Hypothalamus (tissue), 51 donors: ENCODE data around the gene POLE3.
"Not testable (repeated sequence)": the region's sequence is repeated elsewhere in the genome, so short reads cannot be mapped to it uniquely, and the experiment has no call there.

Experiments
- DNase-seq, 51 donors: peaks; one replicate each; lab custom pipeline; 2025; lab: John Stamatoyannopoulos, UW

The POLE3 gene

DNA sequence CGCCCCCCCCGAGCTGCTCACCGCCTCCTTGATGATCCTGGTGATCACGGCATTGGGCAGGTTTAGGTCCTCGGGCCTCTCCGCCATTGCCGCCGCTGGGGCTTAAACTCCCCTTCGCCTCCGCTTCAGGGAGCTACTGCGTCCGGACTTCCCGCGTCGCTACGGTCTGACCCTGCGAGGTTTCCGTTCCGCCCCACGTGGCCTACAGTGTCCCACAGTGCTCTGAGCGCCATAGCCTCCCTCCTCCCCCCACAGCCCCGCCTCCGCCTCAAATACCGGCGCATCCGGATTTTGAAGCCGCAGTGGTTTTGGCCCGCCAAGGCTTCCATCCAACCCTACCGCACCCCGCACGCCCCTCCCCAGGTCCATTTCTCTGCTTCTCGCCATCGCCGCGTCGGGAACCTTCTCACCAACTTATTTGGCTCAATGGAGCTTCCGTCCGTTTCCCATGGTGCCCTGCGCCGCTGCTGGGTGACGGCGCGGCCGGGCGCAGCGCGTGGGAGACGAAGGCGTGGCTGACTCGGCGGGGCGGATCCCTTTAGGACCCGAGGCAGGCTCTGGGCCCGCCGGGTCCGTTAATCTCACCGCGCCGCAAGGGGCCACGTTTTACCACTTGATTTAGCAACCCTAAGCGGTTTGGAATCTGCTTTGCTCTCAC lies at the start of gene POLE3, which contains the start of gene C9orf43:
TSS of gene POLE3 (minus strand) at position 469 of the 658 bp plus-strand sequence. CDS start at position 87, 382 bp downstream.
TSS of gene C9orf43 (plus strand) at position 541 of the 658 bp plus-strand sequence. CDS start 2,747 bp downstream, outside the sequence.
- peak; percentile 73 to 99 (median 94) for DNase-seq

DNA sequence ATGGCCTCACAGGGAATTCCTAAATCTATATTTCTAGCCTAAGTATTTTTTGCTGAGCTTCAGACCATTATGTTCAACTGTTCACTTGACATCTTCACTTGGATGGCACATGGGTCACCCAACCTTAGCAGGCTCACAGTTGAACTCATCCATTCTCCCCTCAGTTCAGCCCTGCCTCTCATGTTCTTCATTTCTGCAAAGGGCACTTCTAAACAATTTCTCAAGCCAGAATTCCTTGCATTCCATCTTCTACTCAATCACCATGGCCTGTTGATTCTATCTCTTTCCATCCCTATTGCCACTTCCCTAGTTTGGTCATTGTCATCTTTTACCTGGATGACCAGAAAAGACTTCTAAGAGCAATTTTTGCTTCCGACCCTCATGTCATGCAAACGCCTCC lies 45.8 kb upstream of the POLE3 start:
- DNase-seq: no peak

- peak in 2 of 51 donors; percentile 3 to 7 for DNase-seq
These were observed 44.7 kb upstream of the POLE3 start for GRCh38 chr9:113454914-113455761.

- DNase-seq: no peak
These were observed 41.7 kb upstream of the POLE3 start for GRCh38 chr9:113452113-113452605.

DNA sequence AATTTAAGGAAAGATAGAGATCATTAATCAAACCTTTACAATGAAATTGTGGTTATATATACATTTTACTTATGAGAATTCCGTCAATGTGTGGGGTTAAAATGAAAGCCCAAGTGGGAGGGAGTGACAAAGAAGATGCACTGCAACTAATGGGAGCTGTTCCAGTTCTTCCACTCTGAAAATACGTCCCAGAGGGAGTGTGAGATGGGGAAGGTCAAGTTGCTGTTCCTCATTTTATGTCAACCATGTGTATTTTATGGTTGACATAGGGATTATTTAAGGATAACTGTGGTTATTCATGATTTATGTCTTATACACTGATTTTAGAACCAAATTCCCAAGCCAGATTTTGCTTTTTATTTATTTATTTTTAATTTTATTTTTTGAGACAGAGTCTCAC lies 38.9 kb upstream of the POLE3 start:
- DNase-seq: no peak

- peak in 4 of 51 donors; percentile 0 to 58 (median 6) for DNase-seq
These were observed 35.9 kb upstream of the POLE3 start for GRCh38 chr9:113446323-113446740.

DNA sequence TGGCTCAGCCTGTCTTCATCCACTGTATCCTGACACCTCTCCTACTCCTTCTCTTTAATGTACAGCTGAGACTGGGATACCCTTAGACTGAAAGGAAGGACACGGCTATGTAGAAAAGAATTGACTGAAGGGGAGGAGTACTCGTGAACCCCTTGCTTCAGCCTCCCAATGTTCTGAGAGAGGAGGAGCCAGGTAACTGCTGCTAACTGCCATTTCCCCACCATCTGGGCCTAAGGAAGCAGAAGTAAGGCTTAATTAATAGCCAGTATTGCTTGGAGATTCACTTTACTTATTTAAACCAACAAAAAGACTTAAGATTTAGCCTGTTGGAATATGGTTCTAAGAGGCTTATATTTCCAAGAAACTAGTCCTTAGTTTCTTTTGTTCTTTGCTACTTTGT lies 34.3 kb upstream of the POLE3 start:
- DNase-seq: no peak

DNA sequence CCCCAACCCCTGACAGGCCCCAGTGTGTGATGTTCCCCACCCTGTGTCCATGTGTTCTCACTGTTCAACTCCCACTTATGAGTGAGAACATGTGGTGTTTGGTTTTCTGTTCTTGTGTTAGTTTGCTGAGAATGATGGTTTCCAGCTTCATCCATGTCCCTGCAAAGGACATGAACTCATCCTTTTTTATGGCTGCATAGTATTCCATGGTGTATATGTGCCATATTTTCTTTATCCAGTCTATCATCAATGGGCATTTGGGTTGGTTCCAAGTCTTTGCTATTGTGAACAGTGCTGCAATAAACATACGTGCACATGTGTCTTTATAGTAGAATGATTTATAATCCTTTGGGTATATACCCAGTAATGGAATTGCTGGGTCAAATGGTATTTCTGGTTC lies 27.2 kb upstream of the POLE3 start:
- DNase-seq: not testable (repeated sequence)

- no peak for DNase-seq
These were observed 26.4 kb upstream of the POLE3 start for GRCh38 chr9:113436728-113437515.

DNA sequence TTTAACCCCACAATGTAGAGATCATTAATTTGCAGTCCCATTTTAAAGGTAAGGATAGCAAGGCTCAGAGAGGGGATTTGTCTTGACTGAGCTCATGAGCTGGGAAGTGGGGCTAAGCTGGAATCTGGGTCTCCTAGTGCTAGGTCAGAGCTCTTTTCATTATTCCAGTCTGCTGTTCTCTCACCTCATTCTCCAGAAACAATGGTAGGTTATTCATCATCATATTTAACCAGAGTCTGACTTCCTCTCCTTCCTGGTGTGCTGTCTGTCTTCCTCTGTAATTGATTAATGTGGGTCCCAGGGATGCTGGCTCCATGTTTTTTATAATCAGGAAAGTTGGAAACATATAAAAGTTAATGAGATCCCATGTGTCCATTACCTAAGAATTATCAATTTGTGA lies 20.7 kb upstream of the POLE3 start:
- DNase-seq: no peak

DNA sequence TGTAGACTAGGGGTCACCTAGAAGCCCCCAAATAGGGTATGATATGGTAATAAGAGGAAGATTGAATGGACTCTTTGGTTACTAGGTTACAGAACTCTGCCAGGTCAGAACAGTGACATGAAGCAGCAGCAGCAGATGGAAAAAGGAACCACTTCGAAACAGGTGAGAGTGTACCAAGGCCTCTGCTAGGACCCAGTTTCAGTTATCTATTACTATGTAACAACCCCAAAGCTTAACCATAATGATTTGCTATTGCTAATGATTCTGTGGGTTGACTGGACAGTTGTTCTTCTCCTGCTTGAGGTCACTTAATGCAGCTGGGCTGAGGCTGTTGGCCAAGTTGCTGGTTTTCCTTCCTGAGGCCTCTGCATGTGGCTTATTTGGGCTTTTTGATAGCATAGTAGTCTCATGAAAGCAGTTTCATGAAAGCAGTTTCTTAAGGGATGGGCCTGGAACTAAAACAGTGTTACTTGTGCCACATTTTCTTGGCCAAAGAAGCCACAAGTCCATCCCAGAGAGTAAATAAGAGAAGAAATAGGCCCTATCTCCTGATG lies 17.7 kb upstream of the POLE3 start:
- no peak for DNase-seq

DNA sequence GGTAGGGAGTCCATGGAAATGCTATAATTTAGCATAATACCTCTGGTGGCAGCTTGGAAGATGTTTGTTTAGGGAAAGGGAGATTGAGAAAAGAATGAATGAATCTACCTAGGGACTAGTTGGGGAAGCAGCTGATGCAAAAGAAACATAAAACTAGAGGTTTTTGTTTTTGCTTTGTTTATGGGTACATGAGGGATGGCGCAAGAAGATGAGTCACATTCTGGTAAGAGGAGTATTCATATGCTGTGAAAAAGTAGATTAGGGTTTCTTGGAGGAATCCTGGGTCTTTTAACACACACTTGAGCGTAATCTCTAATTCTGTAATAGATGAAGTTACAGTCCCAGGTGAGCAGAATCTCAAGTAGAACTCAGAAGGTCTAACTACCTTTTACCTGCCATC lies 17.2 kb upstream of the POLE3 start:
- no peak for DNase-seq

DNA sequence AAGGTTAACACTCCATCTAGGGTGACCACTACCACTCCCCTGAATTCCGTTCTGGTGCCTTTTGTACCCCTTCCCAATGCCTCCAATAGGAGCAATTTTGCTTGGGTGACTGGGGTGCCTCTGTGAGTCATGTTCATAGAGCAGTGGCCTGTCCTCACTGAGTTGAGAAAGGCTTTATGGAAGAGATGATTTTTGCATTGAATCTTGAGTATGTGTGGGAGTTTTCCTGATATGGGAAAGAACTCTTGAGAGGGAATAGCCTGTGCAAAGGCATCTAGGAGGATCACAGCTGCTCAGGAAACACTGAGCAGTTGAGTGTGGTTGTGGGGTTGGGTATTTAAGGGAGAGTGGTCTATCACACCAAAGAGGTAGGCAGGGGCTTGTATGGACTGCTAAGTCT lies 16.2 kb upstream of the POLE3 start:
- no peak for DNase-seq

DNA sequence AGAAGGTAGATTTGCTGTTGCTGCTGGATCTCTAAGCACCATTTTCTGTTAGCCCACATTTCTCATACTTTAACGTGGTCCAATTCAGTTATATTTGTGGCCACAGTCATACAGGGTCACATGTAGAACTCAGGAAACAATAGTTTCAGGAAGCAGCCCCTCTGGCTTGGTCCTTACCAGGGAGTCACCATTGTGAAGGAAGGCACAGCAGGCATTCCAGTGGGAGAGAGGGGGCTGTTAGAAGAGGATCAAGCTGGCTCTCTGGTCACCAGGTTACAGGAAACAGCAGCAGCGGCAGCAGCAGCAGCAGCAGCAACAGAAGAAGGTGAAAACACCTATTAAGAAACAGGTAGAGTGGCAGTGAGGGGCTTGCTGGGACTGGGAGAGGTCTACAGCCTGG lies 14.6 kb upstream of the POLE3 start:
- no peak for DNase-seq

GRCh38 chr9:113421726-113422125 lies 11.3 kb upstream of the POLE3 start:
- no peak for DNase-seq

GRCh38 chr9:113417370-113417769 lies 6.9 kb upstream of the POLE3 start:
- DNase-seq: no peak

DNA sequence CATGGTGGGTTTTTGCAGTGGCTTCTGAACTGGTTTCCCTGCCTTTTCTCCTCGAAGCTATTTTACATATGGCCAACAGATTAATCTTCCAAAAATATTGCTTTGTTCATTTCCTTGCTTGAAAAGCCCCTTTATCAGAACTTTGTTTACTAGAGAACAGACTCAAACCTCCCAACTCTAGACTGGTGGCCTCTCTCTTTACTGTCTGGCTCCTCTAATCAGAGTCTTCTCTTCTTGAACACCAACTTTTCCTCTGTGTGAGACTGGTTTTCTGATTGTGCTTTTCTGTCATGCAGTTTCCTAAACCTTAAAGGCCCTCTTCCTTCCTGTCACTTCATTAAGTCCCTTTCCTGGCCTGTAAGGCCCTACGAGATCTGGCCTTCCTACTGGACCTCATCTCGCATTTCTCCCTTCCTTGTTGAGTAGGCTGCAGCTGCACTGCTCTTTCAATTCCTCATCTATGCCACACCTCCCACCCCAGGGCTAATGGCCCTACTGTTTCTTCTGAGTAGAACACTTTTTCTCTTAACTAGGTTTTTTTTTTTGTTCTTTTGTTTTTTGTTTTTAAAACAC lies 5.8 kb upstream of the POLE3 start:
- DNase-seq: peak in 1 of 51 donors; percentile 6

DNA sequence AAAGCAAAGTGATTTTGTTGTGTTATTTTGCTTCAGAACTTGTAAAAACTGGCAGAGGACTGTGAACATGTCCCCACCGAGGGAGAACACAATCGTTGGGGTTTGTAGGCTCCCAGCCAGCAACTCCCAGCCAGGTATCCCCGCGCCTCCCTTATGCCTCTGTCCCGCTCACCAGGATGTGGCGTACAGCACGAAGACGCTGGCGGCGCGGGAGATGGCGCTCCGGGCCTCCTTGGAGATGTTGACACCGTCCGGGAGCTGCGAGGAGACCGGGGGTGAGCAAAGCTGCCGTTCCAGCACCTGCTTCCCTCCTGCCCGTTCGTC lies 630 bp downstream of the POLE3 start:
- DNase-seq: no peak

GRCh38 chr9:113409481-113409880 lies 994 bp downstream of the POLE3 start:
- DNase-seq: no peak

- peak in 28 of 51 donors; percentile 5 to 64 (median 26) for DNase-seq
These were observed 3.5 kb downstream of the POLE3 start for GRCh38 chr9:113406873-113407511.
